Activated naive CD8-positive, alpha-beta T cell treated with anti-CD3 and anti-CD28 coated beads, Interleukin-2, amount 50 U/mL, for 24 hours (primary cell): ENCODE measurements around the gene ADAMTS6.
"Not testable (repeated sequence)": the region's sequence is repeated elsewhere in the genome, so short reads cannot be mapped to it uniquely, and the experiment has no call there.

Source experiments
- ATAC-seq: fragments of 150-1000 bp; cut with Tn5 transposase; one replicate; pipeline ENCODE4 v1.10.0; 2021
- DNase-seq: peaks from one replicate; pipeline ENCODE4 v3.0.0; 2021
- H3K27ac Mint-ChIP-seq: one replicate; pipeline ENCODE4 v1.8.0; 2021; ENCODE audit warnings: mild to moderate bottlenecking, mixed read lengths
- H3K27me3 Mint-ChIP-seq: one replicate; pipeline ENCODE4 v1.8.0; 2021; ENCODE audit warnings: mixed read lengths
- H3K36me3 Mint-ChIP-seq: one replicate; pipeline ENCODE4 v1.8.0; 2021; ENCODE audit warnings: low read depth, mixed read lengths
- H3K4me1 Mint-ChIP-seq: one replicate; pipeline ENCODE4 v1.8.0; 2021; ENCODE audit warnings: mixed read lengths
- H3K4me3 Mint-ChIP-seq: one replicate; pipeline ENCODE4 v1.8.0; 2021; ENCODE audit warnings: mild to moderate bottlenecking, moderate library complexity, mixed read lengths
- H3K9me3 Mint-ChIP-seq: one replicate; pipeline ENCODE4 v1.8.0; 2021; ENCODE audit warnings: mixed read lengths

The ADAMTS6 gene

GRCh38 chr5:65426656-65427055, 55.1 kb downstream of the ADAMTS6 start:
- DNase-seq (no peak), ATAC-seq (no peak)
- no peaks in the 10 kb centered on the region for H3K27me3 Mint-ChIP-seq
- H3K4me1 Mint-ChIP-seq = no peaks in the 10 kb centered on the region
- H3K36me3 Mint-ChIP-seq = peaks cover 4% of the 10 kb centered on the region
- no peak overlapping the region for H3K27ac Mint-ChIP-seq
- H3K9me3 Mint-ChIP-seq = peaks cover 5% of the 10 kb centered on the region
- no peak overlapping the region for H3K4me3 Mint-ChIP-seq

GRCh38 chr5:65423623-65424022, 58.1 kb downstream of the ADAMTS6 start:
- H3K27ac Mint-ChIP-seq = no peak overlapping the region
- H3K27me3 Mint-ChIP-seq = no peaks in the 10 kb centered on the region
- peaks cover 25% of the 10 kb centered on the region for H3K9me3 Mint-ChIP-seq
- no peak overlapping the region for H3K4me3 Mint-ChIP-seq
- no peak for ATAC-seq
- peaks cover 18% of the 10 kb centered on the region for H3K36me3 Mint-ChIP-seq
- no peak for DNase-seq
- H3K4me1 Mint-ChIP-seq = no peaks in the 10 kb centered on the region

- DNase-seq (no peak), ATAC-seq (no peak)
- Mint-ChIP-seq H3K27me3 (no peaks in the 10 kb centered on the region), H3K9me3 (peaks cover 36% of the 10 kb centered on the region), H3K36me3 (peaks cover 20% of the 10 kb centered on the region), H3K4me3 (no peak overlapping the region), H3K27ac (no peak overlapping the region), H3K4me1 (no peaks in the 10 kb centered on the region)
Observed at GRCh38 chr5:65418661-65419060, 63.1 kb downstream of the ADAMTS6 start.

- DNase-seq (no peak), ATAC-seq (no peak)
- Mint-ChIP-seq H3K9me3 (peaks cover 13% of the 10 kb centered on the region), H3K36me3 (peaks cover 3% of the 10 kb centered on the region), H3K27ac (no peak overlapping the region), H3K27me3 (no peaks in the 10 kb centered on the region), H3K4me3 (no peak overlapping the region), H3K4me1 (no peaks in the 10 kb centered on the region)
Observed at GRCh38 chr5:65413822-65414221, 67.9 kb downstream of the ADAMTS6 start.

GRCh38 chr5:65412842-65413241, 68.9 kb downstream of the ADAMTS6 start:
- Mint-ChIP-seq H3K36me3 (no peaks in the 10 kb centered on the region), H3K27me3 (no peaks in the 10 kb centered on the region), H3K27ac (no peak overlapping the region), H3K4me1 (no peaks in the 10 kb centered on the region), H3K4me3 (no peak overlapping the region), H3K9me3 (peaks cover 10% of the 10 kb centered on the region)
- DNase-seq (no peak), ATAC-seq (no peak)

- ATAC-seq = no peak
- no peak for DNase-seq
- Mint-ChIP-seq H3K4me1 (no peaks in the 10 kb centered on the region), H3K27me3 (no peaks in the 10 kb centered on the region), H3K27ac (no peak overlapping the region), H3K36me3 (peaks cover 3% of the 10 kb centered on the region), H3K4me3 (no peak overlapping the region), H3K9me3 (peaks cover 10% of the 10 kb centered on the region)
Observed at GRCh38 chr5:65411356-65411755, 70.4 kb downstream of the ADAMTS6 start.

- no peak overlapping the region for H3K27ac Mint-ChIP-seq
- DNase-seq (no peak), ATAC-seq (no peak)
- H3K9me3 Mint-ChIP-seq = no peaks in the 10 kb centered on the region
- H3K36me3 Mint-ChIP-seq = no peaks in the 10 kb centered on the region
- H3K4me3 Mint-ChIP-seq = no peak overlapping the region
- no peaks in the 10 kb centered on the region for H3K27me3 Mint-ChIP-seq
- H3K4me1 Mint-ChIP-seq = no peaks in the 10 kb centered on the region
Observed at GRCh38 chr5:65395526-65396155, 86.1 kb downstream of the ADAMTS6 start.

GRCh38 chr5:65394087-65394486, 87.6 kb downstream of the ADAMTS6 start:
- ATAC-seq = no peak
- H3K4me1 Mint-ChIP-seq = no peaks in the 10 kb centered on the region
- H3K4me3 Mint-ChIP-seq = no peak overlapping the region
- no peaks in the 10 kb centered on the region for H3K27me3 Mint-ChIP-seq
- no peaks in the 10 kb centered on the region for H3K36me3 Mint-ChIP-seq
- no peaks in the 10 kb centered on the region for H3K9me3 Mint-ChIP-seq
- DNase-seq = no peak
- no peak overlapping the region for H3K27ac Mint-ChIP-seq

- H3K27ac Mint-ChIP-seq = no peak overlapping the region
- H3K4me1 Mint-ChIP-seq = no peaks in the 10 kb centered on the region
- H3K9me3 Mint-ChIP-seq = no peaks in the 10 kb centered on the region
- DNase-seq (no peak), ATAC-seq (no peak)
- H3K4me3 Mint-ChIP-seq = no peak overlapping the region
- no peaks in the 10 kb centered on the region for H3K36me3 Mint-ChIP-seq
- no peaks in the 10 kb centered on the region for H3K27me3 Mint-ChIP-seq
Observed at GRCh38 chr5:65391591-65391990, 90.1 kb downstream of the ADAMTS6 start.

- Mint-ChIP-seq H3K4me3 (no peak overlapping the region), H3K4me1 (no peaks in the 10 kb centered on the region), H3K27ac (no peak overlapping the region), H3K36me3 (no peaks in the 10 kb centered on the region), H3K9me3 (no peaks in the 10 kb centered on the region), H3K27me3 (no peaks in the 10 kb centered on the region)
- ATAC-seq (no peak), DNase-seq (no peak)
Observed at GRCh38 chr5:65390208-65390607, 91.5 kb downstream of the ADAMTS6 start.

- Mint-ChIP-seq H3K27me3 (no peaks in the 10 kb centered on the region), H3K9me3 (no peaks in the 10 kb centered on the region), H3K36me3 (no peaks in the 10 kb centered on the region), H3K27ac (no peak overlapping the region), H3K4me1 (no peaks in the 10 kb centered on the region), H3K4me3 (no peak overlapping the region)
- DNase-seq (no peak), ATAC-seq (no peak)
Observed at GRCh38 chr5:65383859-65384258, 97.9 kb downstream of the ADAMTS6 start.

GRCh38 chr5:65382582-65382981, 99.1 kb downstream of the ADAMTS6 start:
- H3K4me3 Mint-ChIP-seq = no peak overlapping the region

GRCh38 chr5:65370505-65370904, 111.2 kb downstream of the ADAMTS6 start:
- not testable (repeated sequence) for H3K27me3 Mint-ChIP-seq, H3K4me3 Mint-ChIP-seq, H3K4me1 Mint-ChIP-seq, H3K36me3 Mint-ChIP-seq, DNase-seq, ATAC-seq, H3K27ac Mint-ChIP-seq, H3K9me3 Mint-ChIP-seq

More at GRCh38 chr5:65382582-65382981, 99.1 kb downstream of the ADAMTS6 start:
- Mint-ChIP-seq H3K9me3 (no peaks in the 10 kb centered on the region), H3K27me3 (no peaks in the 10 kb centered on the region), H3K36me3 (no peaks in the 10 kb centered on the region), H3K4me1 (no peaks in the 10 kb centered on the region), H3K27ac (no peak overlapping the region)
- DNase-seq (no peak), ATAC-seq (no peak)

GRCh38 chr5:65366655-65367054, 115.1 kb downstream of the ADAMTS6 start:
- Mint-ChIP-seq H3K9me3 (no peaks in the 10 kb centered on the region), H3K36me3 (no peaks in the 10 kb centered on the region), H3K27me3 (no peaks in the 10 kb centered on the region), H3K4me3 (no peak overlapping the region), H3K4me1 (no peaks in the 10 kb centered on the region), H3K27ac (no peak overlapping the region)
- no peak for DNase-seq
- ATAC-seq = no peak

- no peak for DNase-seq
- H3K4me1 Mint-ChIP-seq = no peaks in the 10 kb centered on the region
- ATAC-seq = no peak
Observed at GRCh38 chr5:65364907-65365306, 116.8 kb downstream of the ADAMTS6 start.

GRCh38 chr5:65363499-65363898, 118.2 kb downstream of the ADAMTS6 start:
- Mint-ChIP-seq H3K27me3 (no peaks in the 10 kb centered on the region), H3K4me1 (no peaks in the 10 kb centered on the region)
- ATAC-seq = no peak

More at GRCh38 chr5:65364907-65365306, 116.8 kb downstream of the ADAMTS6 start:
- Mint-ChIP-seq H3K4me3 (no peak overlapping the region), H3K27me3 (no peaks in the 10 kb centered on the region), H3K9me3 (no peaks in the 10 kb centered on the region), H3K36me3 (no peaks in the 10 kb centered on the region), H3K27ac (no peak overlapping the region)

More at GRCh38 chr5:65363499-65363898, 118.2 kb downstream of the ADAMTS6 start:
- H3K36me3 Mint-ChIP-seq = no peaks in the 10 kb centered on the region
- H3K4me3 Mint-ChIP-seq = no peak overlapping the region
- H3K9me3 Mint-ChIP-seq = no peaks in the 10 kb centered on the region
- DNase-seq = no peak
- H3K27ac Mint-ChIP-seq = no peak overlapping the region
